ENCODE data around the gene OR13C8.
"Not testable (repeated sequence)": the region's sequence is repeated elsewhere in the genome, so short reads cannot be mapped to it uniquely, and the experiment has no call there.

OR13C8 gene

GRCh38 chr9:104580562-104580961 lies 11.6 kb downstream of the OR13C8 start:
- H3K4me3 ChIP-seq (ENCODE audit: low read depth, low read length): no peak overlapping the region
- in situ Hi-C loops (cut with HindIII; ENCODE audit: low sequenced_read_pairs): no loop called here
- TF ChIP-seq, protein P1, sequence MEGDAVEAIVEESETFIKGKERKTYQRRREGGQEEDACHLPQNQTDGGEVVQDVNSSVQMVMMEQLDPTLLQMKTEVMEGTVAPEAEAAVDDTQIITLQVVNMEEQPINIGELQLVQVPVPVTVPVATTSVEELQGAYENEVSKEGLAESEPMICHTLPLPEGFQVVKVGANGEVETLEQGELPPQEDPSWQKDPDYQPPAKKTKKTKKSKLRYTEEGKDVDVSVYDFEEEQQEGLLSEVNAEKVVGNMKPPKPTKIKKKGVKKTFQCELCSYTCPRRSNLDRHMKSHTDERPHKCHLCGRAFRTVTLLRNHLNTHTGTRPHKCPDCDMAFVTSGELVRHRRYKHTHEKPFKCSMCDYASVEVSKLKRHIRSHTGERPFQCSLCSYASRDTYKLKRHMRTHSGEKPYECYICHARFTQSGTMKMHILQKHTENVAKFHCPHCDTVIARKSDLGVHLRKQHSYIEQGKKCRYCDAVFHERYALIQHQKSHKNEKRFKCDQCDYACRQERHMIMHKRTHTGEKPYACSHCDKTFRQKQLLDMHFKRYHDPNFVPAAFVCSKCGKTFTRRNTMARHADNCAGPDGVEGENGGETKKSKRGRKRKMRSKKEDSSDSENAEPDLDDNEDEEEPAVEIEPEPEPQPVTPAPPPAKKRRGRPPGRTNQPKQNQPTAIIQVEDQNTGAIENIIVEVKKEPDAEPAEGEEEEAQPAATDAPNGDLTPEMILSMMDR (IDR thresholded peaks at IDR 0.05; ENCODE audit: low read depth, low read length, missing control alignments): no peak
- no peak for DNase-seq (ENCODE audit: low read depth)

GRCh38 chr9:104586496-104587180 lies 17.7 kb downstream of the OR13C8 start:
- no peak for DNase-seq (ENCODE audit: low read depth)
- in situ Hi-C loops (cut with HindIII; ENCODE audit: low sequenced_read_pairs): no loop called here
- TF ChIP-seq, protein P1 (IDR thresholded peaks at IDR 0.05; ENCODE audit: low read depth, low read length, missing control alignments): no peak
- H3K4me3 ChIP-seq (ENCODE audit: low read depth, low read length): no peak overlapping the region

DNA sequence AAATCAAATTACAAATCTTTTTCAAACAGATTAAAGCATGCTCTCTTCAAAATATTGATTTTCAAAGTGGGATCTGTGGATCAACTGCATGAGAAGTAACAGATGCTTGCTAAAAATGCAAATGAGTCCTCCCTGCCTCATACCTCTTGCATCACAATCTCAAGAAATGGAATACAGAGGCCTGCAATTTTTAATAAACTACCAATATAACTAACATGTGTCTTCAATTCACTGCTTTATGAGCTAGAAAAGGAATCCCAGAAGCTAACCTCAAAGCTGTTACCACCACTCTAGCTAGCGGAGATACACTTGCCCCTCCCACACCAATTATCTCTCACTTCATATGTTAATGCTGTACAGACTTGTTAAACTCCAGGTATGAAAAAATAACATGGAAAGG lies 20.7 kb downstream of the OR13C8 start:
- in situ Hi-C loops (cut with HindIII; ENCODE audit: low sequenced_read_pairs): loop anchor here (5.0 kb wide), 1 partner anchor 38 kb away; no protein-coding TSS in a partner anchor
- DNase-seq (ENCODE audit: low read depth): no peak
- TF ChIP-seq, protein P1 (IDR thresholded peaks at IDR 0.05; ENCODE audit: low read depth, low read length, missing control alignments): no peak
- H3K4me3 ChIP-seq (ENCODE audit: low read depth, low read length): no peak overlapping the region

DNA sequence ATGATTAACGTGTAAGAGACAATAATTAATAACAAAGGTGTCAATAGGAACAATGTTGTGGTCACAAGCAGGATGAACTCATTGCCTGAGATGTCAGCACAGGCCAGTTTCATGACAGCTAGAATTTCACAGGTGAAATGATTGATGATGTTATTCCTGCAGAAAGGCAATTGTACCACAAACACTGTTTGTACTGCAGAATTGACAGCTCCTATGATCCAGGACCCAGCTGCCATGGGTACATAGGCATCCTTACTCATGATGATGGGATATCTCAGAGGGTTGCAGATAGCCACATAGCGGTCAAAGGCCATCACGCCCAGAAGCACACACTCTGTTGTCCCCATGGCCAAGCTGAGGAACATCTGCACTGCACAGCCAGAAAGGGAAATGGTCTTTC lies 29.8 kb downstream of the OR13C8 start:
- H3K4me3 ChIP-seq (ENCODE audit: low read depth, low read length); DNase-seq (ENCODE audit: low read depth); in situ Hi-C loops (cut with HindIII; ENCODE audit: low sequenced_read_pairs): not testable (repeated sequence)

- in situ Hi-C loops (cut with HindIII; ENCODE audit: low sequenced_read_pairs); DNase-seq (ENCODE audit: low read depth); H3K4me3 ChIP-seq (ENCODE audit: low read depth, low read length): not testable (repeated sequence)
Measured at GRCh38 chr9:104599313-104599712, 30.3 kb downstream of the OR13C8 start, which contains the start of gene OR13C5. TSS of gene OR13C5 (minus strand) at chr9:104599413. CDS start at chr9:104599413, 0 bp downstream.

DNA sequence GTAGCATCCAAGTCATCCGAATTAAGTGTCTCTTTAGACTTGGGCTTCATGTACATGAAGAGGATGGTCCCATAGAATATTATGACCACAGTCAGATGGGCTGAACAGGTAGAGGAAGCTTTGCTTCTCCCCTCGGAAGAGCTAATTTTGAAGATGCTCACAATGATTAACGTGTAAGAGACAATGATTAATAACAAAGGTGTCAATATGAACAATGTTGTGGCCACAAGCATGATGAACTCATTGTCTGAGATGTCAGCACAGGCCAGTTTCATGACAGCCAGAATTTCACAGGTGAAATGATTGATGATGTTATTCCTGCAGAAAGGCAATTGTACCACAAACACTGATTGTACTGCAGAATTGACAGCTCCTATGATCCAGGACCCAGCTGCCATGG lies 35.8 kb downstream of the OR13C8 start:
- TF ChIP-seq, protein P1 (IDR thresholded peaks at IDR 0.05; ENCODE audit: low read depth, low read length, missing control alignments): no peak
- in situ Hi-C loops (cut with HindIII; ENCODE audit: low sequenced_read_pairs): no loop called here
- H3K4me3 ChIP-seq (ENCODE audit: low read depth, low read length): no peak overlapping the region
- DNase-seq (ENCODE audit: low read depth): no peak

DNA sequence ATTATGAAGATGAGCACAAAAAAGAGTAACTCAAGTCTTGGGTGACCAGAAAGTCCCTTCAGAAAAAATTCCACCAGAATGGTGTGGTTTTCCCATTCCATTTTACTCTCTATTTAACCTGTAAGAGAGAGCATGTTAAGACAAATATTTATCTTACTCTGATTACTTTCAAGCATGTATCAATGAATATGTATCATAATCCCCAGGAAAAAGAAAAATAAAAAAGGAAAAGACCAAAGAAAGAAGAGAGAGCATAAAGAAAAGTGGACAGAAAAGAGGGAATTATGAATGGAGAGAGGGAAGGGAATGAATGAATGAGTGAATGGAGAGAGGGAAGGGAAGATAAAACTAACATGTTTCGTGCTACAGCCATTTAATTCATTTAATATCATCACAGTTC lies 36.6 kb downstream of the OR13C8 start, which contains the start of gene OR13C2:
Gene OR13C2 (minus strand): TSS at position 101 of the 400 bp plus-strand sequence. CDS start 0 bp downstream, at position 101.
- DNase-seq (ENCODE audit: low read depth); H3K4me3 ChIP-seq (ENCODE audit: low read depth, low read length); in situ Hi-C loops (cut with HindIII; ENCODE audit: low sequenced_read_pairs): not testable (repeated sequence)

- TF ChIP-seq, protein P1 (IDR thresholded peaks at IDR 0.05; ENCODE audit: low read depth, low read length, missing control alignments): no peak
- peak; percentile 9 for DNase-seq (ENCODE audit: low read depth)
- H3K4me3 ChIP-seq (ENCODE audit: low read depth, low read length): no peak overlapping the region
- in situ Hi-C loops (cut with HindIII; ENCODE audit: low sequenced_read_pairs): no loop called here
Measured at GRCh38 chr9:104606152-104606551, 37.2 kb downstream of the OR13C8 start.

Data from astrocyte of the cerebellum (primary cell).